Prostate gland (tissue), 2 donors: ENCODE results near the gene NDUFA8. TPM values are rescaled to one million over a fixed set of nuclear protein-coding genes. Genes with fewer than 3 reads are reported as not detected.

Source experiments
- DNase-seq: peaks from one replicate; pipeline ENCODE4 v3.0.0-alpha.2; 2019; ENCODE audit warnings: low spot score
- H3K27ac ChIP-seq, 2 donors: fragments of 200-600 bp; sonication (generic); 2 replicates each; pipeline ENCODE4 v1.5.1; 2017 to 2019
- H3K27me3 ChIP-seq: fragments of 200-600 bp; sonication (generic); replicated peaks from 2 replicates; pipeline ENCODE4 v1.5.1; 2019; ENCODE audit not compliant: insufficient read depth
- H3K36me3 ChIP-seq, 2 donors: fragments of 200-600 bp; sonication (generic); 1 replicate in 1 of 2; 2 replicates in 1 of 2; pipeline versions ENCODE4 v1.5.1 to v1.8.1; 2017 to 2019
- H3K4me1 ChIP-seq: fragments of 200-600 bp; sonication (generic); replicated peaks from 2 replicates; pipeline ENCODE4 v1.5.1; 2019
- H3K4me3 ChIP-seq, 2 donors: fragments of 200-600 bp; sonication (generic); 2 replicates each; pipeline ENCODE4 v1.5.1; 2017 to 2019
- H3K9me3 ChIP-seq: fragments of 200-600 bp; sonication (generic); 2 replicates; pipeline ENCODE4 v1.5.1; 2017
- POLR2A ChIP-seq: fragments of 450-650 bp; IDR thresholded peaks from one replicate; pipeline ENCODE4 v1.6.1; 2016; ENCODE audit warnings: antibody characterized with exemption, mild to moderate bottlenecking
- POLR2AphosphoS5 ChIP-seq: sonication (generic); formaldehyde crosslinking; IDR thresholded peaks from one replicate; pipeline ENCODE4 v1.6.1; 2017; ENCODE audit warnings: antibody characterized with exemption
- WGBS: methylation state at CpG from one replicate; pipeline ENCODE4 v1.1.5; 2018; 5-methylcytosine and 5-hydroxymethylcytosine counted together
- intact Hi-C: fragments of 100-400 bp; cut with DNase I; formaldehyde crosslinking; loops from one replicate; pipeline ENCODE4 v1.14.2; 2022
- total RNA-seq, 2 donors: library from RNA; depleted of rRNA; stranded (reverse); fragments of >200 nt; gene quantifications; one replicate each; pipeline ENCODE4 v1.1.0, GENCODE V29; 2016
- TF ChIP-seq, protein P1 (sequence below), 4 experiments: fragments of 200-600 bp in 2 of 4; fragments of 450-650 bp in 2 of 4; sonication (generic) in 2 of 4; IDR thresholded peaks; 1 replicate in 3 of 4; 2 replicates in 1 of 4; pipeline ENCODE4 v1.5.1; 2016 to 2019; ENCODE audit warnings: antibody characterized with exemption in 4 of 4, mild to moderate bottlenecking in 2 of 4, moderate library complexity in 2 of 4

NDUFA8 gene
- total RNA-seq, 2 donors from 2014 or later: 60.7 to 69.6 TPM

- peaks cover 3% of the 10 kb centered on the region for H3K4me1 ChIP-seq
- WGBS: 23% methylated on average over 20 of the region's 21 CpGs
- H3K27me3 ChIP-seq: no peaks in the 10 kb centered on the region
- H3K4me3 ChIP-seq: no peak overlapping the region
- DNase-seq: no peak
- TF ChIP-seq POLR2AphosphoS5 (no peak), POLR2A (no peak)
- TF ChIP-seq, protein P1, sequence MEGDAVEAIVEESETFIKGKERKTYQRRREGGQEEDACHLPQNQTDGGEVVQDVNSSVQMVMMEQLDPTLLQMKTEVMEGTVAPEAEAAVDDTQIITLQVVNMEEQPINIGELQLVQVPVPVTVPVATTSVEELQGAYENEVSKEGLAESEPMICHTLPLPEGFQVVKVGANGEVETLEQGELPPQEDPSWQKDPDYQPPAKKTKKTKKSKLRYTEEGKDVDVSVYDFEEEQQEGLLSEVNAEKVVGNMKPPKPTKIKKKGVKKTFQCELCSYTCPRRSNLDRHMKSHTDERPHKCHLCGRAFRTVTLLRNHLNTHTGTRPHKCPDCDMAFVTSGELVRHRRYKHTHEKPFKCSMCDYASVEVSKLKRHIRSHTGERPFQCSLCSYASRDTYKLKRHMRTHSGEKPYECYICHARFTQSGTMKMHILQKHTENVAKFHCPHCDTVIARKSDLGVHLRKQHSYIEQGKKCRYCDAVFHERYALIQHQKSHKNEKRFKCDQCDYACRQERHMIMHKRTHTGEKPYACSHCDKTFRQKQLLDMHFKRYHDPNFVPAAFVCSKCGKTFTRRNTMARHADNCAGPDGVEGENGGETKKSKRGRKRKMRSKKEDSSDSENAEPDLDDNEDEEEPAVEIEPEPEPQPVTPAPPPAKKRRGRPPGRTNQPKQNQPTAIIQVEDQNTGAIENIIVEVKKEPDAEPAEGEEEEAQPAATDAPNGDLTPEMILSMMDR (IDR thresholded peaks at IDR 0.05): no peak
- intact Hi-C loops: no loop called here
- H3K9me3 ChIP-seq: no peaks in the 10 kb centered on the region
- no peaks in the 10 kb centered on the region for H3K36me3 ChIP-seq
- no peak overlapping the region for H3K27ac ChIP-seq
These were observed 28.1 kb downstream of the NDUFA8 start for GRCh38 chr9:122131401-122132001.

GRCh38 chr9:122130837-122131236, 28.7 kb downstream of the NDUFA8 start:
- TF ChIP-seq, protein P1 (IDR thresholded peaks at IDR 0.05): no peak
- no peak for TF ChIP-seq POLR2A
- TF ChIP-seq POLR2AphosphoS5: no peak
- Histone ChIP-seq H3K4me3 (no peak overlapping the region), H3K4me1 (peaks cover 7% of the 10 kb centered on the region), H3K27ac (no peak overlapping the region), H3K9me3 (no peaks in the 10 kb centered on the region), H3K36me3 (no peaks in the 10 kb centered on the region), H3K27me3 (no peaks in the 10 kb centered on the region)
- 80% methylated on average over 4 of the region's 4 CpGs for WGBS
- intact Hi-C loops: no loop called here
- DNase-seq: no peak

GRCh38 chr9:122129969-122130368, 29.6 kb downstream of the NDUFA8 start:
- no peaks in the 10 kb centered on the region for H3K27me3 ChIP-seq
- TF ChIP-seq POLR2AphosphoS5 (no peak), POLR2A (no peak)
- TF ChIP-seq, protein P1 (IDR thresholded peaks at IDR 0.05): no peak
- H3K4me1 ChIP-seq: peaks cover 7% of the 10 kb centered on the region
- no peak overlapping the region for H3K27ac ChIP-seq
- intact Hi-C loops: loop anchor here (5.0 kb wide), 1 partner anchor 322 kb away; no protein-coding TSS in a partner anchor
- no peak for DNase-seq
- 93% methylated on average over 2 of the region's 2 CpGs for WGBS
- no peak overlapping the region for H3K4me3 ChIP-seq
- H3K36me3 ChIP-seq: no peaks in the 10 kb centered on the region
- no peaks in the 10 kb centered on the region for H3K9me3 ChIP-seq

DNA sequence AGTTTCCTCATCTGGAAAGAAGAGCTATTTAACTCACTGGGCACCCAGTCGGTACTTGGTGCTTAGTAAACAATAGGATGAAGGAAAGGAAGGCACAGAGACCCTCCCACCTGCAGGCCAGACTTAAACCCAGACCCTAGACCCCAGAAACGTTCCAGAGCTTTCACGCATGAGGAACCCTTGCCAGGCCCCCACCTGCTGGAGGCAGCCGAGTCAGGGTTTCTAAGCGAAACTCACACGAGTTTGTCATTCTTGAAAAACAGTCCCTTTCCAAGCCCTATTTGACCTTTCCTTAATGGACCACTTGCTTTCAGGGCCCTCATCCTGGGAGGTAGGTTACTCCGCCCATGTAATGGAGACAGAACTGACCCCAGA, 30.6 kb downstream of the NDUFA8 start:
- no peak for TF ChIP-seq POLR2AphosphoS5
- TF ChIP-seq POLR2A: no peak
- TF ChIP-seq, protein P1 (IDR thresholded peaks at IDR 0.05): no peak
- Histone ChIP-seq H3K27ac (no peak overlapping the region), H3K4me3 (no peak overlapping the region), H3K9me3 (no peaks in the 10 kb centered on the region), H3K4me1 (peaks cover 7% of the 10 kb centered on the region), H3K36me3 (no peaks in the 10 kb centered on the region), H3K27me3 (no peaks in the 10 kb centered on the region)
- DNase-seq: no peak
- 91% methylated on average over 7 of the region's 7 CpGs for WGBS
- intact Hi-C loops: loop anchor here (5.0 kb wide), 1 partner anchor 323 kb away; no protein-coding TSS in a partner anchor
